ENCODE measurements around the gene ZNF561.

The ZNF561 gene

GRCh38 chr19:9645472-9645871, 24.4 kb upstream of the ZNF561 start:
- Histone ChIP-seq H3K27me3 (ENCODE audit: low read length) (no peaks in the 10 kb centered on the region), H3K9ac (ENCODE audit: low read length) (no peak overlapping the region)

GRCh38 chr19:9644472-9644871, 23.4 kb upstream of the ZNF561 start:
- H3K36me3 ChIP-seq (ENCODE audit: low read length), result no peaks in the 10 kb centered on the region
- no peak overlapping the region for H3K27ac ChIP-seq (ENCODE audit: low read depth, low read length)
- no peak overlapping the region for H3K4me3 ChIP-seq (ENCODE audit: insufficient read depth, low read length, poor library complexity, severe bottlenecking)
- no peak for TF ChIP-seq EZH2phosphoT487 (conservative IDR thresholded peaks at IDR 0.05; ENCODE audit: low read length)
- no peak for TF ChIP-seq CTCF (IDR thresholded peaks at IDR 0.05; ENCODE audit: insufficient read depth, low read length, poor library complexity, severe bottlenecking)
- H3F3A ChIP-seq (ENCODE audit: insufficient read depth), result no peaks in the 10 kb centered on the region
- H3K79me2 ChIP-seq (ENCODE audit: insufficient read depth, low read length), result no peaks in the 10 kb centered on the region
- H2AFZ ChIP-seq (ENCODE audit: low read depth, low read length, severe bottlenecking), result no peak overlapping the region
- no peaks in the 10 kb centered on the region for H3K9me2 ChIP-seq (replicated peaks; ENCODE audit: insufficient read depth, low read length)
- no peak overlapping the region for H3K9ac ChIP-seq (ENCODE audit: low read length)
- H4K20me1 ChIP-seq (ENCODE audit: low read depth, low read length), result peaks cover 5% of the 10 kb centered on the region; the same call in 1 of the 2 replicates
- H3K9me3 ChIP-seq (ENCODE audit: insufficient read depth, low read length), result no peaks in the 10 kb centered on the region
- no peaks in the 10 kb centered on the region for H3K27me3 ChIP-seq (ENCODE audit: low read length)
- no peak overlapping the region for H3K4me2 ChIP-seq (ENCODE audit: low read depth, low read length, poor library complexity, severe bottlenecking)

More at GRCh38 chr19:9645472-9645871, 24.4 kb upstream of the ZNF561 start:
- Histone ChIP-seq H2AFZ (ENCODE audit: low read depth, low read length, severe bottlenecking) (no peak overlapping the region), H3K9me3 (ENCODE audit: insufficient read depth, low read length) (no peaks in the 10 kb centered on the region), H3K4me2 (ENCODE audit: low read depth, low read length, poor library complexity, severe bottlenecking) (no peak overlapping the region), H3K27ac (ENCODE audit: low read depth, low read length) (no peak overlapping the region), H3F3A (ENCODE audit: insufficient read depth) (no peaks in the 10 kb centered on the region), H3K79me2 (ENCODE audit: insufficient read depth, low read length) (0 out of 2 replicates have a peak, but pooled peaks cover 6% of the 10 kb centered on the region), H3K4me3 (ENCODE audit: insufficient read depth, low read length, poor library complexity, severe bottlenecking) (no peak overlapping the region), H4K20me1 (ENCODE audit: low read depth, low read length) (peaks cover 5% of the 10 kb centered on the region; the same call in 1 of the 2 replicates), H3K36me3 (ENCODE audit: low read length) (0 out of 2 replicates have a peak, but pooled peaks cover 1% of the 10 kb centered on the region), H3K9me2 (replicated peaks; ENCODE audit: insufficient read depth, low read length) (no peaks in the 10 kb centered on the region)
- TF ChIP-seq CTCF (IDR thresholded peaks at IDR 0.05; ENCODE audit: insufficient read depth, low read length, poor library complexity, severe bottlenecking) (no peak), EZH2phosphoT487 (conservative IDR thresholded peaks at IDR 0.05; ENCODE audit: low read length) (no peak)

- Histone ChIP-seq H3K27me3 (ENCODE audit: low read length) (no peaks in the 10 kb centered on the region), H2AFZ (ENCODE audit: low read depth, low read length, severe bottlenecking) (no peak overlapping the region), H3K9me2 (replicated peaks; ENCODE audit: insufficient read depth, low read length) (no peaks in the 10 kb centered on the region), H3K9ac (ENCODE audit: low read length) (no peak overlapping the region), H3F3A (ENCODE audit: insufficient read depth) (no peaks in the 10 kb centered on the region), H3K36me3 (ENCODE audit: low read length) (no peaks in the 10 kb centered on the region), H3K27ac (ENCODE audit: low read depth, low read length) (no peak overlapping the region), H4K20me1 (ENCODE audit: low read depth, low read length) (peaks cover 5% of the 10 kb centered on the region; the same call in 1 of the 2 replicates), H3K79me2 (ENCODE audit: insufficient read depth, low read length) (no peaks in the 10 kb centered on the region), H3K9me3 (ENCODE audit: insufficient read depth, low read length) (no peaks in the 10 kb centered on the region), H3K4me3 (ENCODE audit: insufficient read depth, low read length, poor library complexity, severe bottlenecking) (no peak overlapping the region), H3K4me2 (ENCODE audit: low read depth, low read length, poor library complexity, severe bottlenecking) (no peak overlapping the region)
- TF ChIP-seq CTCF (IDR thresholded peaks at IDR 0.05; ENCODE audit: insufficient read depth, low read length, poor library complexity, severe bottlenecking) (no peak), EZH2phosphoT487 (conservative IDR thresholded peaks at IDR 0.05; ENCODE audit: low read length) (no peak)
Observed at GRCh38 chr19:9641810-9642209, 20.8 kb upstream of the ZNF561 start.
